ENCODE data around the gene CRYBA1.
"Not testable (repeated sequence)": the region's sequence is repeated elsewhere in the genome, so short reads cannot be mapped to it uniquely, and the experiment has no call there.

CRYBA1 gene

DNA sequence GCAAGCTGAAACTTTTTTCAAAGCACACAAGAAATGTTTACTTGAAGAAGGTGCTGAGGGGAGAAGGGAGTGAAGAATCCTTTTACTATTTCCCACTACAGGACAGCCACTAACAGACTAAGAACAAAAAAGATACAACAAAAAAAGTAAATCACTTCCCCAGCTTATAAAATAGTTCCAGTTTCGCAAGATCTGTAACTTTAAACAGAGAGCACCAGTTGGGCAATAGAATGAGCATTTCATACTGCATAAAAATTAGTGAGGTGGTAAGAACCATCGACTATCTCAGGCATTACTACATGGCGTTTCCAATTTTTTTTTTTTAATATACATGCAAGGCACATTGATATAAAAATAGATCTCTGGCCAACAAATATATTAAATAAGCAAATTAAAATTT, 11.1 kb downstream of the CRYBA1 start:
- in situ Hi-C loops (cut with HindIII; ENCODE audit: low pct_ligation_motif_present, low pct_unique_long_range_greater_than_20kb, low sequenced_read_pairs), result no loop called here

DNA sequence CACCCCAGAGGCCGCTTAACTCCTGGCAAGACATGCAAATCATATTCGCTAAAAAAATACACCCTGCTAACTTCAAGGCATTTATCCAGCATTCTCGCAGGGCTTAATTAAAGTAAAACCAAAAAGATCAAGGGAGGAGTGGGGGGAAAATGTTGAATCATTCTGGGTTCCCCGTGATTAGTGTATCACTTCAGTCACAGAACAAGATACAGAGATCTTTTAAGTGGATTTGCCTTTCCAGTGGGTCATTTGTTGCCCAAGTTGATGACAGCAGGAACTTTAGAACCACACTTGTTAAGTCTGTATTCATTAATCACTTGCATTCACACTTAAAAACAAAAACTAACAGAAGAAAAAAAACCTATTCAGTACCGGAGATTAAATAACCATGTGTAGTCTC, 17.3 kb downstream of the CRYBA1 start:
- DNase-seq, result no peak
- in situ Hi-C loops (cut with HindIII; ENCODE audit: low pct_ligation_motif_present, low pct_unique_long_range_greater_than_20kb, low sequenced_read_pairs), result no loop called here

More for the DNA sequence above, 11.1 kb downstream of the CRYBA1 start:
- DNase-seq, result no peak

DNA sequence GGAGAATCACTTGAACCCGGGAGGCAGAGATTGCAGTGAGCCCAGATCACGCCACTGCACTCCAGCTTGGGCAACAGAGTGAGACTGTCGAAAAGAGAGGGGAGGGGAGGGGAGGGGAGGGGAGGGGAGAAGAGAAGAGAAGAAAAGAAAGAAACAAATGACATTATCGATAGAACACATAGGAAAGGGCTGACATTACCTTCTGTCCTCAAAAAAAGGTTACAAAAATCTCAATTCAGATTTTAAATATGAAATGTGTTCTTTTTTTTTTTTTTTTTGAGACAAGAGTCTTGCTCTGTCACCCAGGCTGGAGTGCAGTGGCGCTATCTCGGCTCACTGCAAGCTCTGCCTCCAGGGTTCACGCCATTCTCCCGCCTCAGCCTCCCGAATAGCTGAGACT, 25.3 kb downstream of the CRYBA1 start:
- DNase-seq; in situ Hi-C loops (cut with HindIII; ENCODE audit: low pct_ligation_motif_present, low pct_unique_long_range_greater_than_20kb, low sequenced_read_pairs): not testable (repeated sequence)

DNA sequence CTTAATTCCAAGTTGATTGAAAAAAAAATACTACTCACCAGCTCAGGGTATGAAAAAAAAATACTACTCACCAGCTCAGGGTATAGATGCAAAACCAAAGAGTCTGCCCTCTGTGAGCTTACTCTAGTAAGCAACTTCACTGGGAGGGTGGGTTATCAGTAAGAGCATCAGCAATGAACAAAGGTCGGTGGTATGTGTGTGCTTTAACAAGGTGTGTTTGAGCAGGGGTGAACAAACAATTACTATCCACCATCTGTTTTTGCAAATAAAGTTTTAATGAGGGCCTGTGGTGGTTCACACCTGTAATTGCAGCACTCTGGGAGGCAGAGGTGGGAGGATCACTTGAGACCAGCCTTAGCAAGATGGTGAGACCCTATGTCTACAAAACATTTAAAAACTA, 27.3 kb downstream of the CRYBA1 start:
- DNase-seq, result no peak
- in situ Hi-C loops (cut with HindIII; ENCODE audit: low pct_ligation_motif_present, low pct_unique_long_range_greater_than_20kb, low sequenced_read_pairs), result no loop called here

DNA sequence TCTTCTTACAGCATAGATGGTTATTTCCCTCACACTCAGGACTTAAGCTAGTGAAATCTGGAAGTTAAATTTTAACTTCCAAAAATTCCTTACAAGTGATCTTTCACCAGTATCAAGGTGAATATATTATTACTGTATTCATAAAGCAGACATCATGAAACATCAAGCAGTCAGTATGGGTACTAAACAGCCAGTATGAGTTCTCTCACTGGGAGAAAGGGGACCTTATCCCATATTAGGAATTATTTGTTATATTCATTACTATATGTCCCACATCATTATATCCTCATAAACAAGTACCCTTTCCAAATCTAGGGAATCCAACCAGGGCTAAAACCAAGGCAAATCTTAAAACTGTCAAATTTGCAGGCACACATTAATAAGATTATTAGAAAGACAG, 32.0 kb downstream of the CRYBA1 start:
- in situ Hi-C loops (cut with HindIII; ENCODE audit: low pct_ligation_motif_present, low pct_unique_long_range_greater_than_20kb, low sequenced_read_pairs), result no loop called here
- no peak for DNase-seq

DNA sequence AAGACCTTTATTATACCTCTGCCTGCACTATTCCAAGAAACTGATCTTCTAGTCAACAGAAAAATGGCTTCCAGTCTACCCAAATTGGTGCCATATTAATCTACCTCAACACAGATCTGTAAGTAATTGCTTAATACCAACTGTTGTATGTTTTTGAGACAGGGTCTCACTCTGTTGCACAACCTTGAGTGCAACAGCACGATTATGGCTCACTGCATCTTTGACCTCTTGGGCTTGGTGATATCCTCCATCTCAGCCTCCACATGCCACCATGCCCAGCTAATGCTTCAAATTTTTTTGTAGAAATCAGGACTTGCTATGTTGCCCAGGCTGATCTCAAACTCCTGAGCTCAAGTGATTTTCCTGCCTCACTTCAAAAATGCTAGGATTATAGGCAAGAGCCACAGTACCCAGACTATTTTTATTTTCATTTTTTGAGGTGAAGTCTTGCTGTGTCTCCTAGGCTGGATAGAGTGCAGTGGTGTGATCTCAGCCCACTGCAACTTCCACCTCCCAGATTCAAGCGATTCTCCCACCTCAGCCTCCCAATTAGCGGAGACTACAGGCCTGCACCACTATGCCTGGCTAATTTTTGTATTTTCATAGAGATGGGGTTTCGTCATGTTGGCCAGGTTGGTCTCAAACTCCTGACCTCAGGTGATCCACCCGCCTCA, 32.9 kb downstream of the CRYBA1 start:
- DNase-seq, result no peak
- in situ Hi-C loops (cut with HindIII; ENCODE audit: low pct_ligation_motif_present, low pct_unique_long_range_greater_than_20kb, low sequenced_read_pairs), result no loop called here

DNA sequence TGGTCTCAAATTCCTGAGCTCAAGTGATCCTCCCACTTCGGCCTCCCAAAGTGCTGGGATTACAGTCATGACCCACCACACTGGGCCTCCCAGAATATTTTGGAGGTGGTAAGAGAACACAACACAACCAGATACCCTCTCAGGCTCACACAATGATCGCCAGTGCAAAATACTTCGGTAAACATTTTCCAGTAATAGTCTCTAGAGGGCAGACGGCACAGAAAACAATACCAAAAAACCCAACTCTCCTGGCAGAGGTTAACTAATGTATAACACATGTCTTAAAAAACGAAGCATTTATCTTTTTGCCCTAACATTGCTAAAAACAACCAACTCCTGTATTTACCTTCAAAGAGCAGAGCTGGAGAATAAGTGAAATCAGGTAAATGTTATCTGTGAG, 36.8 kb downstream of the CRYBA1 start:
- no peak for DNase-seq
- in situ Hi-C loops (cut with HindIII; ENCODE audit: low pct_ligation_motif_present, low pct_unique_long_range_greater_than_20kb, low sequenced_read_pairs), result no loop called here

DNA sequence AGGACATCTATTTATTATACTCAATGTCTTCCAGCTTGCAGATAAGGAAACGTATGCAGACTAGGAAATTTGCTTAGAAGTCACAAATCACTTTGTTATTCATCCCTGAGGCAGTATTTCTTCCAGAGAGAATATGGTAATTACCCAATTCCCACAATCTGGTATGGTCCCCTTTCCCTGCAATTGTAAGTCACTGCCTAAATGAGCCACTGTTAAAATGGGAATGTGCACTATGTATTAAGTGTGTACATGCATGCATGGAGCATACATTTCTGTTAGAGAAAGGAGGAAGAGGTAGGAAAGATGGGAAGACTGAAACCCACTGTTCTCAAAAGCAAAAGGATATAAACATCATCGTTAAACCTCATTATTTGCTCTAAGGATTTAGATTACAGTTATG, 37.3 kb downstream of the CRYBA1 start:
- DNase-seq, result no peak
- in situ Hi-C loops (cut with HindIII; ENCODE audit: low pct_ligation_motif_present, low pct_unique_long_range_greater_than_20kb, low sequenced_read_pairs), result no loop called here

DNA sequence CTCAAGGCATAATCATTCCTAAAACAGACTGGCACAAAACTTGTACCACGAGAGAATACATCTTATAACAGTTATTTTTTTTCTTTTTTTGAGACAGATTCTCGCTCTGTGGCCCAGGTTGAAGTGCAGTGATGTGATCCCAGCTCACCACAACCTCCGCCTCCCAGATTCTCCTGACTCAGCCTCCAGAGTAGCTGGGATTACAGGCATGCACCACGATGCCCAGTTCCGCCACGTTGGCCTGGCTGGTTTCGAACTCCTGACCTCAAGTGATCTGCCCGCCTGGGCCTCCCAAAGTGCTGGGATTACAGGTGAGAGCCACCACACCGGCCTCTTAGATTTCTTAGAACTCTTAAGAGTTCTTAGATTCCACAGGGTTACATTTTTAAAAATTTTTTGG, 43.2 kb downstream of the CRYBA1 start:
- no peak for DNase-seq
- in situ Hi-C loops (cut with HindIII; ENCODE audit: low pct_ligation_motif_present, low pct_unique_long_range_greater_than_20kb, low sequenced_read_pairs), result no loop called here

DNA sequence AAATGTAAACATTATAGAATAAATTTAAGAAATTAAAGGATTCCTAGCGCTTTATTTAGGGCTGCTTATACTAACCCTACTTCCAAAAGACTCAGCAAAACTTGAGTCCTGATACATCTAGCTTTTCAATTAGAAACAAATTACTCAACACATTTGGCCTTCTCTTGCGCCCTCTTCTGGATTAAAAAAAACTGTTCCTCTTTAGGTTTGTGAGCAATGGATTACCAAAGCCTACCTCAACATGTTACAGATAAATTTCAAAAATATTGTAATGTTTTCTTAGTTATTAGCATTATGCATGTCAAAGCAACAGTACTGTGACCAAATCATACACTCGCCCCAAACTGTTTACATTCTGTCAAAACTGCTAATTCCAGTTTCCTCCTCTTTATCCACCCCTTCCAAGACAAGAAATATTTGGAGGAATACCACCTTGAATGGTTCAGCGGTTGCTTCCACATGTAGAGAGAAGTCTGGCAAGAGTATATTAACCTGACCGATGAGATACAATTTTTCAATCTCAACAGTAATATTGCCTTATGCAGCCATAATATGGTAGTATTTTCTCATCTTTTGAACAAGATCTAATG, 44.6 kb downstream of the CRYBA1 start:
- in situ Hi-C loops (cut with HindIII; ENCODE audit: low pct_ligation_motif_present, low pct_unique_long_range_greater_than_20kb, low sequenced_read_pairs), result no loop called here

DNA sequence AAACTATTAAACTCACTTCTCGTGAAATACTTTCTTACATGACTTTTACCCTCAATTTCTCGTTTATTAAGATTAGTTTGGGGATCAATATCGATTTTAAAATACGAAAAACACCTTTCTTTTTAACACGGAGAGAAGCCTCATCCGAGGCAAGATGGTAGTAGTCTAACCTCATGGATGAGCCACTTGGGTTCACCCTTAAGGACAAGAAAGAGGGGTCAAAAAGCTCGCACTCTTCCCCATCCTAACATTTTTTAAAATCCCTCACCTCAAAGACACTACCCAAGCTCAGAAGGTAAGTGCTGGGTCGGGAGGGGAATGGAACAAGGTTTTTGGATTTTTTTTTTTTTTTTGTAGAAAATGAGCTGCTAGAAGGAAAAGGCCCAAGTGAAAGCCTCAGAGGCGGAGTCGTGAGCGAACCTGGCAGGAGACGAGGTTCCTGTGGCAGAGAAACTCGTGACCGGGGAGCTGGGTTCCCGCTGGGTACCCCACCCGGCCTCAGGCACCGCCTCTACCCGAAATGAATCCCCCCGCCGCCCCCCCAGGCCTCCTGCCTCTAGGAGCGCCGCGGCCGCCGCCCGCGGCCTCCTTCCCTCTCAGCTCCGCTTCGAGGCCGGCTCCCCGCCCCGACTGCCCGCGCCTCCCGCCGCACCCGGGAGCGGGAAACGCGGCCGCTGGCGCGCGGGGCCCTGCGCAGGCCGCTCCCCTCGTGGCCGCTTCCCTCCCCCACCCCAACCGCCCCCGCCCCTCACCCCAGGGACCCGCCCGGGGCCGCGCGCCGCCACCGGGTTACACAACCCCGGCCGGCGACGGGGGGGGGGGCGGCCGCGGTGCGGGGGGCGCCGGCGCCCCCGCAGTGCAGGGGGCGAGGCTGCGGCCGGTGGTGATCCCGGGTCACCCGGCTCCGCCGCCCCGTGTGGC, 45.7 kb downstream of the CRYBA1 start:
- peak; percentile 65 for DNase-seq
- in situ Hi-C loops (cut with HindIII; ENCODE audit: low pct_ligation_motif_present, low pct_unique_long_range_greater_than_20kb, low sequenced_read_pairs), result no loop called here

More for the DNA sequence above, 44.6 kb downstream of the CRYBA1 start:
- DNase-seq, result peak; percentile 77

DNA sequence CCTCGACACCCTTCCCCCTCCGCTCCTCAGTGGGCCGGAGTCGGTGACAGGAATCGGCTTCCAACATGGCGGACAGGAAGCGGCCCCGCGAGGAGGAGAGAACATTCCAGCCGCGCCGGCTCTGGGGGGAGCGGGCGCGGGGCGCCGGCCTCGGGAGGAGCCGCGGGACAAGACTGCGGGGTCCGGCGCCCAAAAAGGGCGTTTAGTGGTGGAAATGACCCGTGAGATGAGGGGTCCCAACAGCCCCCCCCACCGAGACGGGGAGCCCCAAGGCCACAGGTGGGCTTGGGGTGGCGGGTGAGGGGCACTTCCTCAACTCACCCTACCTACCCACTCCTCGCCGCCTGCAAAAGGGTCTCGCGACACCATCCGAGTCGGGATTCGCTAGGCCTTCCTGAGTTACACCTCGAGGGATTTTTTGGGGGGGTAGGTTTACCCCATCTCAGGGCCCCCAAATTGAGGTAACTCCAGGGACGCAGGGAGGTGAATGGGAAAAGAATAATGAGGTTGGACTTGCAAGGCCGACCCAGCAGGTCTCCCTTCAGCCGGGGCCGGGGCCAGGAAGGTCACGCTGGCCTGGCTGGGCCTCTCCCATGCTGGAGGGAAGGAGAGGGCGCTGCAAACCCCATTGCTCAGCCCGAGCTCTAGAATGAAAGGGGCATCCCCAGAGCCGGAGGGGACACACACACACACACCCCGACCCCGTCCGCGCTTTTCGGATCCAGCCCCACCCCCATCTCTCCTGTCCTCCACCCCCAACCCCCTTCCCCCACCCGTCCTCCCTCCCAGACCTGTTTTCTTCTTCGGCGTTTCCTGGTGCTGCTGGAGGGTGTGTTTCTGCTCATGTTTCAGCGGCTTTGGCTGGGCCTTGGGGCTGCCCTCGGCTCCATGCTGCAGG, 46.6 kb downstream of the CRYBA1 start:
- DNase-seq, result peak; percentile 72
- in situ Hi-C loops (cut with HindIII; ENCODE audit: low pct_ligation_motif_present, low pct_unique_long_range_greater_than_20kb, low sequenced_read_pairs), result no loop called here

DNA sequence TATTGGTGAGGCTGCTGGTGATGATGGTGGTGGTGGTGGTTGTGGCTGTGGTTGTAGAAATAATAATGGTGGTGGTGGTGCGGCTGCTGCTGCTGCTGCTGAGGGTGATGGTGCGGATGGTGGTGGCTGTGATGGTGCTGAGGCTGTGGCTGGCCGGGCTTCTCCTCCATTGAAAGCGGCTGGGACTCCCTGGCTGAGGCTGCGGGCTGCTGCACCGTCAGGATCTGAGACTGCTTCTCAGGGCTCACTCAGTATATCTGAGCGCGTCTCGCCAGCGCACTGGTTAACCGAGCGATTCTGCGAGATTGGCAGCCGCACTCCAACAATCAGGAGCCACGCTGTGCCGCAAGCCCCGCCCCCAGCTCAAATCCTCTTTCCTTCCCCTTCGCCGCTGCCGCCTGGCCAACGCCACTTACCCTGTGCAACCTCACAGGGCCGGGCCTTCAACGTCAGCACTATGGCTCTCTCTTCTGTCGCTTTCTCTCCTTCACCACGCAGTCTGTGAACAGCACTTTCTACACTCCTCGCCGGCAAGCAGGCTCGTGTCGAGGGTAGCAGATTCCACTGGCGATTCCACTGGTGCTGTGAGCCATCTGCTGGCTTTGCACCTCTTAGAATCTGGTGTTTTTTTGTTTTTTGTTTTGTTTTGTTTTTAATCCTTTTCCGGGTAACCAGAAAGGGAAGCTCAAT, 47.4 kb downstream of the CRYBA1 start, which contains the start of gene NUFIP2:
Gene NUFIP2 (minus strand): TSS at position 259 of the 690 bp plus-strand sequence. CDS start 89 bp downstream, at position 170.
- DNase-seq, result peak; percentile 99
- in situ Hi-C loops (cut with HindIII; ENCODE audit: low pct_ligation_motif_present, low pct_unique_long_range_greater_than_20kb, low sequenced_read_pairs), result no loop called here

DNA sequence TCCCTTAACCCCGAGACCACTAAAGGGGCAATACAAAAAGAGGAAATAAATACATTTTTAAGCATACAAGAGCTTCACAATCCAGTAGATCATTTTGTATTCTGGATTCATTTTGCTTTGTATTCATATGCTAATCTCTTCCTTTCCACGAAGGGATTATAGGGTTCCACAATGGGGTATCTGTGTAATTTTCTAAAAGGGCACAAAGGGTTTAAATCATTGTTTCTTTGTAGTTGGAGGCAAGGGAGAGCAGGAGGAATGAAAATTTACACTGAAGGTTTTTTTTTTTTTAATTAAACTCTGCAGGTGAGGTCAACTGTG, 47.9 kb downstream of the CRYBA1 start:
- no peak for DNase-seq
- in situ Hi-C loops (cut with HindIII; ENCODE audit: low pct_ligation_motif_present, low pct_unique_long_range_greater_than_20kb, low sequenced_read_pairs), result no loop called here

DNA sequence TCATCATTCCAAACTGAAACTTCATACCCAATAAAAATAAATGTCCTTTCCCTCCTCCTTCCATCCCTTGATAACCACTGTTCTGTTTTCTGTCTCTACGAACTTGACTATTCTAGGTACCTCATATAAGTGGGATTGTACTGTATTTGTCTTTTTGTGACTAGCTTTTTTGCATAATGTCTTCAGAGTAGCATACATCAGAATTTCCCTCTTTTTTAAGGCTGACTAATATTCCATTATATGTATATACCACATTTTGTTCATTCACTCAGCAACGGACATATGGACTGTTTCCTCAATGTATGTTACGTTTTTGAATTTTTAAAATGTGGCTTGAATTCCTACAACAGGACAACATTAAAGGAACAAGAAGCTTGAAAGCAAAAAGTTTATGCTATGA, 48.8 kb downstream of the CRYBA1 start:
- DNase-seq, result no peak
- in situ Hi-C loops (cut with HindIII; ENCODE audit: low pct_ligation_motif_present, low pct_unique_long_range_greater_than_20kb, low sequenced_read_pairs), result no loop called here

DNA sequence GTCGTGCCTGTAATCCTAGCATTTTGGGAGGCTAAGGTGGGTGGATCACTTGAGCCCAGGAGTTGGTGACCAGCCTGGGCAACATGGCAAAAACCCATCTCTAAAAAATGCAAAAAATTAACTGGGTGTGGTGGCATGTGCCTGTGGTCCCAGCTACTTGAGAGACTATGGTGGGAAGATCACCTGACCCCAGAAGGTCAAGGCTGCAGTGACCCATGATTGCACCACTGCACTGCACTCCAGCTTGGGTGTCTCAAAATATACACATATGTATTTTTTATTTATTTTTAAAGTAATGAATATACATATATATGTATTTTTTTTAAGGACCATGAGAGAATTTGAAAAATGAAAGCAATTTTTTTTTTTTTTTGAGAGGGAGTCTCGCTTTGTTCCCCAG, 52.4 kb downstream of the CRYBA1 start:
- in situ Hi-C loops (cut with HindIII; ENCODE audit: low pct_ligation_motif_present, low pct_unique_long_range_greater_than_20kb, low sequenced_read_pairs), result no loop called here
- DNase-seq, result no peak

DNA sequence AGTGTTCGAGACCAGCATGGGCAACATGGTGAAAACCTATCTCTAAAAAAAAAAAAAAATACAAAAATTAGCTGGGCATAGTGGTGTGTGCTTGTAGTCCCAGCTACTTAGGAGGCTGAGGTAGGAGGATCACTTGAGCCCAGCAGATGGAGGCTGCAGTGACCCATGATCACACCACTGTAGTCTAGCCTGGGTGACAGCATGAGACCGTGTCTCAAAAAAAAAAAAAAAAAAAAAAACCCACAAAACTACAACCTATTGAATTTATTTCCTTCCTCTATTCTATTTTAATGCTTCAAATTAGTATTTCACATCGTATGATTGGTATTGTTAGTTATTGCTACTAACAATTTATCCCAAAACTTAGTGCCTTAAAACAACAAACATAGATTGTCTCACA, 56.7 kb downstream of the CRYBA1 start:
- no peak for DNase-seq
- in situ Hi-C loops (cut with HindIII; ENCODE audit: low pct_ligation_motif_present, low pct_unique_long_range_greater_than_20kb, low sequenced_read_pairs), result no loop called here

All from ACHN (cell line).